Keratinocyte (primary cell): Measurements from ENCODE around the gene FXYD2. TPM values are rescaled to one million over a fixed set of nuclear protein-coding genes. Genes with fewer than 3 reads are reported as not detected.

Experiments used
- DNase-seq: peaks from one replicate; pipeline ENCODE4 v3.0.0-alpha.2; 2011; ENCODE audit warnings: low read depth, missing footprints, low spot score
- FAIRE-seq: peaks from 2 replicates; lab custom pipeline; 2011; peaks lifted over from hg19 to GRCh38; lab: Jason Lieb, UNC
- H2AFZ ChIP-seq: 2 replicates; pipeline ENCODE4 v1.6.0; 2012; ENCODE audit warnings: low read length, control low read depth, inconsistent platforms; ENCODE audit not compliant: control insufficient read depth
- H3K27ac ChIP-seq: 2 replicates; pipeline ENCODE4 v1.5.1; 2011; ENCODE audit warnings: low read length; ENCODE audit not compliant: control insufficient read depth, insufficient read depth
- H3K27me3 ChIP-seq: 3 replicates; pipeline ENCODE4 v1.6.0; 2011; ENCODE audit warnings: low read length; ENCODE audit not compliant: control insufficient read depth, insufficient read depth; ENCODE audit errors: extremely low read depth
- H3K36me3 ChIP-seq, 2 experiments: 2 replicates in 1 of 2; 3 replicates in 1 of 2; pipeline ENCODE4 v1.5.1; 2011; ENCODE audit warnings: low read length in 2 of 2, mild to moderate bottlenecking in 1 of 2; ENCODE audit not compliant: control insufficient read depth in 2 of 2, insufficient read depth in 2 of 2; ENCODE audit errors: extremely low read depth in 1 of 2
- H3K4me1 ChIP-seq: 3 replicates; pipeline ENCODE4 v1.5.1; 2011; ENCODE audit warnings: low read length; ENCODE audit not compliant: control insufficient read depth, insufficient read depth; ENCODE audit errors: extremely low read depth
- H3K4me2 ChIP-seq: 3 replicates; pipeline ENCODE4 v1.6.0; 2011; ENCODE audit warnings: low read depth, low read length; ENCODE audit not compliant: control insufficient read depth, insufficient read depth; ENCODE audit errors: extremely low read depth
- H3K4me3 ChIP-seq, 3 experiments: fragments of 200-600 bp in 1 of 3; sonication (generic) in 1 of 3; 2 replicates in 2 of 3; 3 replicates in 1 of 3; pipeline ENCODE4 v1.5.1; 2011 to 2016; ENCODE audit warnings: low read length in 3 of 3, mild to moderate bottlenecking in 3 of 3, control low read depth in 2 of 3, inconsistent platforms in 1 of 3, low read depth in 1 of 3, mixed read lengths in 1 of 3, mixed run types in 1 of 3, moderate library complexity in 1 of 3; ENCODE audit not compliant: control insufficient read depth in 2 of 3, insufficient read depth in 2 of 3; ENCODE audit errors: extremely low read depth in 1 of 3
- H3K79me2 ChIP-seq: 2 replicates; pipeline ENCODE4 v1.6.0; 2012; ENCODE audit warnings: low read length; ENCODE audit not compliant: control insufficient read depth, insufficient read depth
- H3K9ac ChIP-seq: 3 replicates; pipeline ENCODE4 v1.6.0; 2011; ENCODE audit warnings: low read length; ENCODE audit not compliant: control insufficient read depth, insufficient read depth; ENCODE audit errors: extremely low read depth
- H3K9me1 ChIP-seq: 3 replicates; pipeline ENCODE4 v1.6.0; 2011; ENCODE audit warnings: low read length; ENCODE audit not compliant: control insufficient read depth, insufficient read depth; ENCODE audit errors: extremely low read depth
- H3K9me3 ChIP-seq: 2 replicates; pipeline ENCODE4 v1.5.1; 2012; ENCODE audit warnings: low read depth, low read length; ENCODE audit not compliant: control insufficient read depth
- H4K20me1 ChIP-seq: 3 replicates; pipeline ENCODE4 v1.6.0; 2011; ENCODE audit warnings: low read length; ENCODE audit not compliant: control insufficient read depth, insufficient read depth; ENCODE audit errors: extremely low read depth
- EZH2 ChIP-seq: IDR thresholded peaks from one replicate; pipeline ENCODE4 v1.6.1; 2012; ENCODE audit warnings: inconsistent platforms, mild to moderate bottlenecking, low read length, moderate library complexity
- dilution Hi-C: fragments of 300-500 bp; cut with MboI; formaldehyde crosslinking; loops from one replicate; pipeline ENCODE4 v1.7.0; 2020; ENCODE audit warnings: low sequenced_read_pairs; ENCODE audit not compliant: extremely low pct_ligation_motif_present
- polyA plus RNA-seq, 5 experiments: library from polyadenylated mRNA; depleted of rRNA in 3 of 5; stranded (reverse) in 3 of 5; stranded (forward) in 1 of 5; unstranded in 1 of 5; fragments of >200 nt; gene quantifications; 1 replicate in 1 of 5; 2 replicates in 3 of 5; 3 replicates in 1 of 5; pipeline versions ENCODE4 v1.2.1 to v1.2.3, GENCODE V29; 2011 to 2012; ENCODE audit warnings: missing spikeins in 2 of 5, low read depth in 1 of 5, low replicate concordance in 1 of 5
- TF ChIP-seq, protein P1 (sequence below), 3 experiments: IDR thresholded peaks in 1 of 3; conservative IDR thresholded peaks in 1 of 3; optimal IDR thresholded peaks in 1 of 3; 2 replicates in 2 of 3; 3 replicates in 1 of 3; pipeline versions ENCODE3 to v1.5.1; 2011; ENCODE audit warnings: low read length in 3 of 3, mild to moderate bottlenecking in 3 of 3, moderate library complexity in 2 of 3, control low read depth in 1 of 3, inconsistent platforms in 1 of 3; ENCODE audit not compliant: insufficient read depth in 2 of 3; ENCODE audit errors: extremely low read depth in 1 of 3

Gene FXYD2
- polyA plus RNA-seq, 1 donor (not counting 4 experiments of a cell fraction or from before 2014, with no cell fraction given) = not detected

DNA sequence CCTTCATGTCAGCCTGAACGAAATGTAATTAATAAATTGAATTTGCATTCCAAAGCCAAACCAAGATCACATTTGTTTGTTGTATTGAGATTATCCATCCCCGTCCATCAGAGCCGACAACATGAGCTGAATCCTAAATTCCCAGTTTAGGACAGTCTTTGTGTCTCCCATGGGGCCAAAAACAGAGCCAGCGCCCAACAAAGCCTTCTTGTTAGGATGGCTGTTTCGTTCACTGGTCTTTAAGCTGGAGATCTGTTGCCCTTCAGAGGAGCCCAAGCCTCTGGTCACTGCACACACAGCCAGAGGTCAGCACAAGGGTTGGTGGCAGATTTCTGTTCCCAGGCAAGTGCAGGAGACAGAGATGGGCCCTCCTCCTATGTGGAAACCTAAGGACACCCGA, 53.3 kb downstream of the FXYD2 start:
- DNase-seq (no peak), FAIRE-seq (no peak)
- dilution Hi-C loops = no loop called here
- no peaks in the 10 kb centered on the region for H4K20me1 ChIP-seq
- no peak overlapping the region for H3K9ac ChIP-seq
- H2AFZ ChIP-seq = no peak overlapping the region
- TF ChIP-seq EZH2 = no peak
- TF ChIP-seq, protein P1, sequence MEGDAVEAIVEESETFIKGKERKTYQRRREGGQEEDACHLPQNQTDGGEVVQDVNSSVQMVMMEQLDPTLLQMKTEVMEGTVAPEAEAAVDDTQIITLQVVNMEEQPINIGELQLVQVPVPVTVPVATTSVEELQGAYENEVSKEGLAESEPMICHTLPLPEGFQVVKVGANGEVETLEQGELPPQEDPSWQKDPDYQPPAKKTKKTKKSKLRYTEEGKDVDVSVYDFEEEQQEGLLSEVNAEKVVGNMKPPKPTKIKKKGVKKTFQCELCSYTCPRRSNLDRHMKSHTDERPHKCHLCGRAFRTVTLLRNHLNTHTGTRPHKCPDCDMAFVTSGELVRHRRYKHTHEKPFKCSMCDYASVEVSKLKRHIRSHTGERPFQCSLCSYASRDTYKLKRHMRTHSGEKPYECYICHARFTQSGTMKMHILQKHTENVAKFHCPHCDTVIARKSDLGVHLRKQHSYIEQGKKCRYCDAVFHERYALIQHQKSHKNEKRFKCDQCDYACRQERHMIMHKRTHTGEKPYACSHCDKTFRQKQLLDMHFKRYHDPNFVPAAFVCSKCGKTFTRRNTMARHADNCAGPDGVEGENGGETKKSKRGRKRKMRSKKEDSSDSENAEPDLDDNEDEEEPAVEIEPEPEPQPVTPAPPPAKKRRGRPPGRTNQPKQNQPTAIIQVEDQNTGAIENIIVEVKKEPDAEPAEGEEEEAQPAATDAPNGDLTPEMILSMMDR (optimal IDR thresholded peaks at IDR 0.05 in 1 of 3, IDR thresholded peaks at IDR 0.05 in 1 of 3, conservative IDR thresholded peaks at IDR 0.05 in 1 of 3; ENCODE audit: extremely low read depth in 1 of 3, insufficient read depth in 2 of 3, low read length in 3 of 3) = no peak
- no peak overlapping the region for H3K4me3 ChIP-seq
- H3K4me1 ChIP-seq = no peaks in the 10 kb centered on the region
- H3K9me3 ChIP-seq = no peaks in the 10 kb centered on the region
- no peak overlapping the region for H3K27ac ChIP-seq
- no peak overlapping the region for H3K4me2 ChIP-seq
- H3K9me1 ChIP-seq = no peaks in the 10 kb centered on the region
- peaks cover 6% of the 10 kb centered on the region for H3K27me3 ChIP-seq
- no peaks in the 10 kb centered on the region for H3K36me3 ChIP-seq
- H3K79me2 ChIP-seq = no peaks in the 10 kb centered on the region

DNA sequence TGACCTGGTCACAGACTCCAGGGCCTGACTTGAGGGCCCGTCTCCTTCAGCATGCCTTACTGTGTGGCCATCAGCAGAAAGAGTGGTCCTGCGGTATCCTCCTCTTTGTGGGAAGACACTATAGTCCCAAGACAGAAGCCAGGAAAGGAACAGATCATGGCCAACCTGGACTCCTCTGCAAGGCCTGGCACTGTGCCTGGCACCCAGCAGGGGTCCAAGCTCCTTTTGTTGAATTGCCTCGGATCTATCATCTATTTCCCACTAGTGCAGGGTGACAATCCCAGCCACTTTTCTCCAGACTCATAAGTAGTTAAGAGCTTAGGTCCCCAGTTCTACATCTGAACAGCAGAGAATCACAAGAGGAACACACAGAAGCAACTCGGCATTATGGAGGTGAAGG, 54.5 kb downstream of the FXYD2 start:
- Histone ChIP-seq H3K4me3 (no peak overlapping the region), H3K9ac (no peak overlapping the region), H3K27me3 (peaks cover 2% of the 10 kb centered on the region), H2AFZ (no peak overlapping the region), H3K9me3 (no peaks in the 10 kb centered on the region), H3K9me1 (no peaks in the 10 kb centered on the region), H4K20me1 (no peaks in the 10 kb centered on the region), H3K4me1 (no peaks in the 10 kb centered on the region), H3K27ac (no peak overlapping the region), H3K36me3 (no peaks in the 10 kb centered on the region), H3K79me2 (no peaks in the 10 kb centered on the region), H3K4me2 (no peak overlapping the region)
- FAIRE-seq (no peak), DNase-seq (no peak)
- dilution Hi-C loops = no loop called here
- TF ChIP-seq, protein P1 (optimal IDR thresholded peaks at IDR 0.05 in 1 of 3, IDR thresholded peaks at IDR 0.05 in 1 of 3, conservative IDR thresholded peaks at IDR 0.05 in 1 of 3; ENCODE audit: extremely low read depth in 1 of 3, insufficient read depth in 2 of 3, low read length in 3 of 3) = no peak
- no peak for TF ChIP-seq EZH2

Other genes with a start within 250 kb of the FXYD2 start
- not detected in 3 replicates for gene DSCAML1, start 27.5 kb downstream of the FXYD2 start, polyA plus RNA-seq
- gene FXYD6, start 51.9 kb upstream of the FXYD2 start, polyA plus RNA-seq = not detected in 3 replicates
- gene TMPRSS13, start 104.7 kb upstream of the FXYD2 start, polyA plus RNA-seq = 0.95 to 5.2 TPM (median 1.8 TPM) in 3 replicates
- 0.04 to 0.23 TPM (median 0.14 TPM) in 3 replicates for gene IL10RA, start 161.7 kb upstream of the FXYD2 start, polyA plus RNA-seq